Kidney capillary endothelial cell (primary cell): ENCODE measurements around the gene ROR1.

Experiments used
- DNase-seq: peaks from one replicate; pipeline ENCODE4 v3.0.0-alpha.2; 2018; ENCODE audit warnings: low spot score

Gene ROR1

DNA sequence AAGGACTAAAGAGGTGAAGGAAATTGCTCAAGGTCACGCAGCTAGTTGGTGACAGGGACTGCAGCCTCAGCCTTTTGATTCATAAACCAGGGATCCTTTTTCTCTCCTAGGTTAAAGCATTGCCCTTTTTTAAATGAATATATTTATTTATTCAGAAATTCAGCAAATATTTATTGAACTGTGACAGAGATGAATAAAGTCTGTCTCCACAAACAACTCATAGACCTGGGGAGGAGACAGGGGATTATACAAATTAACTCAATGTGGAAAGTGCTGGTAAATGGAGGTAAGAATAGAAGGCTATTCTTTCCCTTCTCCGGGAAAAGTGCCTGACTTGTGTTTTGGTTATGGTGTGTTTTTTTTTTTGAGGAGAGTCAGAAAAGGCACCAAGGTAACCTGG, 110.7 kb downstream of the ROR1 start:
- DNase-seq = no peak

DNA sequence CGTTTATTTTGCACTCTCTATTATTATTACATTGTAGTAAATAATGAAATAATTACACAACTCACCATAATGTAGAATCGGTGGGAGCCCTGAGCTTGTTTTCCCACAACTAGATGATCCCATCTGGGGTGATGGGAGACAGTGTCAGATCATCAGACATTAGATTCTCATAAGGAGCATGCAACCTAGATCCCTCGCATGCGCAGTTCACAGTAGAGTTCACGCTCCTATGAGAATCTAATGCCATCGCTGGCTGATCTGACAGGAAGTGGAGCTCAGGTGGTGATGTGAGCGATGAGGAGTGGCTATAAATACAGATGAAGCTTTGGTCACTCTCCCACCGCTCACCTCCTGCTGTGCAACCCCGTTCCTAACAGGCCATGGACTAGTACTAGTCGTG, 112.1 kb downstream of the ROR1 start:
- DNase-seq = no peak

DNA sequence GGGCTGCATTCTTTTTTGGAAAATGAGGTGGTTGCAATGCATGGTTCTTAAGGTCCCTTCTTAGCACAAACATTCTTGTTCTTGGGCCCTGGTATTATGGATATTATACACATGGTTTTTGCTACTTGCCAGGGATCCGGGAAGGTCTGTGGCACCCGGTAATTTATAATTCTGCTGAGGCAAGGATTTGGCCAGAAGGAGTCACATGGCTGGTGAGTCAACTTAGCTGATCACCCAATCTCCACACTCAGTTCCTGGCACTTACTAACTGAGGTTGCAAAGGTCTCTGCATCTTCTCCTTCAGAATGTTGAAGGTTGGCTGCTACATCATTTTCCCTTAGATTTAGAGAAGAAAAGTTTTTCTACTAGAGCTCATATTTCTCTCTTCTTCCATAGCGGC, 112.5 kb downstream of the ROR1 start:
- DNase-seq = no peak

DNA sequence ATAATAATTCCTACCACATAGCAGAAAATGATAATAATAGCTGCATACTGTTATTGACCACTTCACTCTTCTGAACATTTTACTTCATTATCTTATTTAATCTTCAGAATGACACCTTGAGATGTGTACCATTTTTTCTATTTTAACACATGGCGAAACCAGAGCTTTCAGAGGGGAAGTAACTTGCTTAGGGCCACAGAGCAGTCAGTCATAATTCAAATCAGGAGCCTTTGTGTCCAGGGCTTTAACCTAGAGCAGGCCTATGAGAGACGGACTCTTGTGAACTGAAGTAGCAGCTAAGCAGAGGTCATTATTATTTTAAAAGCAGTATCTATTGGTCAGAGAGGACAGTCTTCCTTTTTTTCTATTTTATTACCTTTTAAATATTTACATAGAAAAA, 114.0 kb downstream of the ROR1 start:
- no peak for DNase-seq

DNA sequence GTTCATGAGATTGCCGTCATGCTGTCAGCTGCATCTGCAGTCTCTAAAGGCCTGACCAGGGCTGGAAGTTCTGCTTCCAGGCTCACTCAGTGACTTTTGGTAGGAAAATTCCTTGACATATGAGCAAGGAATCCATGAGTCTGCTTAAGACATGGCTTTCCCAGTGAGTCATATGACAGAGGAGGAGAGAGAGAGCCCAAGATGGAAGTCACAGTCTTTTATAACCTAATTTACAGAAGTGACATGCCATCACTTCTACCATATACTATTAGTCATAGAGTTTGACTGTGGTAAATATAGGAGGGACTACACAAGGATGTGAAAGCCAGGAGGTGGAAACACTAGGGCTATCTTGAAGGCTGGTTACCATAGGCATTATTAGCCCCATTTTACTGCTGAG, 115.2 kb downstream of the ROR1 start:
- no peak for DNase-seq

DNA sequence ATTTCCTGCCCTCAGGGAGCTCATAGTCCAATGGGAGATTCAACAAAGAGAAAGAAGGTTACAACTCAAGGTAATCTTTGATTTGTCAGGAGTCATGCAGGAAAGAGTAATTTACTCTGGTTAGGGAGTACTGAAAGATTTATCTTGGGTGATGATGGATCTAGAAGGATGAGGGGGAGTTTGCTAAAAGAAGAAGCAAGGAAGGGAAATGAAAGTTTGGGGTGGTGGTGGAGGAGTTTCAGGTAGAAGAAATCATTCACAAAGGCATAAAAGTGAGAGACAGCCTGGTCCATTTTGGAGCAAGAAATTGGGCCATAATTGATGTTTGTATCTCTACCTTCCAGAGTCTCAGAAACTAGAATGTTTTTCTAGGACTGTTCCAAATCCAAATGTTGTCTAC, 116.7 kb downstream of the ROR1 start:
- no peak for DNase-seq

DNA sequence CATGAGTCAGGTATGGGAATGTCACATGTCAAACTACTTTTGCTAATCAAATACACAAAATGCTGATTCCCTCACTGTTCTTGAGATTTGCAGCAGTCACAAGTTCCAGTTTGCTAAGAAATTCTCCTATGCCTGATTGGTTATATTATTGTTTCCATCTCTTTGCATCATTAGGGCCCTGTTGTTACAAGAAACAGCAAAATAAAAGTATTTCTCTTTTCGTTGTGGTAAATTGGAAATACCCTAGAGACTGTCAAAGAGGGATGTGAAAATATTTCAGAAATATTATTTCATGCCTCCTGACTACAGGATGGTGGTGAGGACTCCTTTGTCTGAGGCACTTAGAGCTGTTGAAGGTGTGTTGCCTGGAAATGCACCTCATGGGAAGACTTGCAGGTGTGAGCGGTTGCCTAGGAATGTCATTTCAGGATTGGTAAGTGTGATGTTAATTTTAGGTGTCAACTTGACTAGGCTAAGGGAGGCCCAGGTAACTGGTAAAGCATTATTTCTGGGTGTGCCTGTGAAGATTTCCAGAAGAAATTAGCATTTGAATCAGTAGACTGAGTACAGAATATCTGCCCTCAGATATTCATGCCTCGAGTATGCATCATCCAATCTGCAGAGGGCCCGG, 117.4 kb downstream of the ROR1 start:
- no peak for DNase-seq

DNA sequence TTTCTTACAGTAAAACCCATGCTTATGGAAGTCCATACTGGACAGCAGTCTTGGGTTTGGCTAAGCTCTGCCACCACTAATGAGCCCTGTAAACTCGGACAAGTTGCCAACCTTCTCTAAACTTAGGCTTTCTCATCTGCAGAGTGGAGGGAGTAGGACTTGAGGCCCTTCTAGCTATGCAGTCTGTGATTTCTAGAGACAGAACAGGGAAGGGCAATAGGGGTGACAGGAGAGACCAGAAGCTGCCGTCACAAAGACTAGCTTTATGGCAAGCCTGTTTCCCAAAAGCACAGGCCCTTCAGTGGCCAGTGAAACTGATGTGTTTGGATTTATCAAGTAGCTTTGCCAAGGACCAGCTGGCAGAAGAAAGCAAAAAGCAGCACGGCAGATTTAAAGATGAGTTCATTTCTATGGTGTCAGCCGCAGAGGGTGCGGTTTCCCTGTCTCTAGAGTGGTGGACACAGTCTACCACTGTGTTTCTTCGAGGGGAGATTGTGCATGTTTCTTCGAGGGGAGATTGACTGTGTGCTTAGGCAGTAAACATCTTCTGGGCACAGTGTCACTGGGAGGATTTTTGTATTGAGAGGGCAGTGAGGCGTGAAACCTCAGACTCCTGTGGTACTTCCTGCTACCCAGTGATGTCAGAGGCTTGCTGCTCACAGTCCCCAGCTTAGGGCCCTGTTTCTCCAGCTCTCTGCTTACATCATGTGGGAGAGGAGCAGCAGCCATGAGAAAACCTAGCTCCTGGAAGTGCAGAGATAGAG, 119.0 kb downstream of the ROR1 start:
- no peak for DNase-seq

DNA sequence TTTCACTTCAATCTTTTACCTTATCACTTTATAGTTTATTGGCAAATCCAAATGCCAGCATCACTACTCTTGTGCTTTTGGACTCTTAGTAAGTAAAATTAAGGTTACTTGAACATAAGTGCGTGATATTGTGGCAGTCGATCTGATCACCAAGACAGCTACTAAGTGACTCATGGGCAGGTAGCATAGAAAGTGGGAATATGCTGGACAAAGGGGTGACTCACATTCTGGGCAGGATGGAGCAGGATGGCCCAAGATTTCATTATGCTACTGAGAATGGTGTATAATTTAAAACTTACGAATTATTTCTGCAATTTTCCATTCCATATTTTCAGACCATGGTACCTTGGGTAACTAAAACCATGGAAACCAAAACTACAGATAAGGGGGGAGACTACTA, 120.2 kb downstream of the ROR1 start:
- DNase-seq = no peak

DNA sequence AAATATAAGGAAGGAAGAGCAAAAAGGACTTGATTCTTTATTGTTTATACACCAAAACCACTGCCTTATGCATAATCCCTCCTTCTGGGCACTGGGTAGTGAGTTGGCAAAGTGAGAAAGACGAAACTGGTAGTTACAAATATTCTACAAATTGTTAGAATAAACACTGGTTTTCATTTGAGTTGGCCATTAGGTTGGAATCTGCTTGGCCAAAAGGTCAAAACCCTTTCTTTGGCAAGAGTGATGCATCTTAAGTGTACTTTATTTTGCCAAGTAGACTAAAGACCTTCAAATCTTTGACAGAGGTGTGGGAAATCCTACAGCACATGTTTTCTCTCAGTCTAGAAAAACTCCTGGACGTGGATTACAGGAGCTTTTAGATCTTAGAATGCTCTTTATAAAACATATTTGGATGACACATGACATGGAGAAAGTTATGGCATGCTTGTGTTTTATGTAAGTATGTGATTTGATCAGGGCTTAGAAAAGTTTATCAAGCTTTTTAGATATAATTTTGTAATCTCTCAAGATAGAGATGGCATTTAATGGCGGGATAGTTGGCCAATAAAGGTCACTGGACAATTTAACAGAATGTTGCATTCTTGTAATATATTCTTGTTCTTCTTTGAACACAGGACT, 120.9 kb downstream of the ROR1 start:
- no peak for DNase-seq

DNA sequence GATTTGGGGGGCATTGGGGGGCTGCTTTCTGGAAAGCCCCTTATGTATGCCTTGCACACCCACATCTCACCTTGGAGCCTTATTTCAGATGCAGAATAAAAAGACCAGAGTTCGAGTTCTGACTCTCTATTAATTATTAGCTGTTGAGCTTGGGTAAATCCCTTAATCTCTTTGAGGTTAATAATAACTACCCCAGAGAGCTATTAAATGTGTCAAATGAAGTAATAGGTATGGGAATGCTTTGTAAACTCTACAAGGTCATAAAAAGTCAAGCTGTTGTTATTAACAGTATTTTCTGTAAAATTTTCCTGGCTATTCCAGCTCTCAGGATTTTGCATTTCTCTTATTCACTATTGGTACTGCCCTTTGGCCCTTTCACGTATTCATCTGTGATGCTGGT, 122.9 kb downstream of the ROR1 start:
- no peak for DNase-seq

DNA sequence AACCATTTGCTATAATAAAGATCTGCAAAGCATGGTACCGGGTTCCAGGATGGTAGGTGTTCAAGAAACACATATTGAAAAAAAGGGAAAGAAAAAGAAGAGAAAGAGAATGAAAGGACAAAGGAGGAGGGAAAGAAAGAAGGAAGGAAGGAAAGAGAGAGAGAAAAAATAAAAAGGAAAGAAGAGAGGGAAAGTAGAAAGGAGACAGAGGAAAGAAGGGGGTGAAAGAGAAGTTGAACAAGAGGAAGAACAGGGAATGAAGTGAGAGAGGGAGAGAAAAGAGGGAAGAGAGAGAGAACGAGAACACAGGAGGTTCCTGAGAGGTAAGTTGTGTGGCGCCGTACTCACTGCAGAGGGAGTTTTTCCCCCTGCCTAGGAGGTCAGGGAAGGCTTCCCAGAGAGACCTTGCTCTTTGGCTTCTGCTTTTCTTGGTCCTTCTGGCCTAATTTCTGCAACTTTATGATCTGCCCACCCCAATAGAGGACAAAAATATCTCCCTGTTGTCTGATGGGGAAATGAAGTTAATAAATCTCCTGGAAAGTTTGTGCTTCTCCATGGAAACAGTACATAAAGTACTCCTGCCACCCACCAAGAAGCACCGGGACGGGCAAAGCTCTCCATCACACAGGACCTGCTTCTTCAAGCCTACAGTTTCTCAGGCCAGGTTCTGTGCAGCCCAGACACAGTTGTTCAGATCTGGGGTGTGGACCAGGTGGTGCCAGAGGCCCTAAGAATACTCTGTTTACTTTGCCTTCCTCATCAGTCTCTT, 124.8 kb downstream of the ROR1 start:
- DNase-seq = no peak

DNA sequence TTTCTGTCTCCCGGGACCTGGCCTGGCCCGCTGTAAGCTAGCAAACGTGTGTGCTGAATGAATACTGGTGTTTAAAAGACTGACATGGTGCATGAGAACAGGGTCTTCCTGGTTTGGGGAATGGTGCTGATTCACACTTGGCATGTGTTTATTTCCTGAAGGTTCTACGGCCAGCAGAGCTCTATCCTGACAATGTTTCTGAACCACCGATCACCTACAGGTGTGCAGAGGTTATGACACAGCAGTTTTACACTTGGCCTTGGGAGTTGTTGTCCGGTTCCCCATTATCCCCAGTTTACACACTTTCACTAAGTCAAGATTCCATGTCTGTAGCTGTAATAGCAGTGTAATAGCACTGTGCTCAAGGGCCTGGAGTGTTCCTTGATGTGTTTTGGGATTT, 127.3 kb downstream of the ROR1 start:
- no peak for DNase-seq

DNA sequence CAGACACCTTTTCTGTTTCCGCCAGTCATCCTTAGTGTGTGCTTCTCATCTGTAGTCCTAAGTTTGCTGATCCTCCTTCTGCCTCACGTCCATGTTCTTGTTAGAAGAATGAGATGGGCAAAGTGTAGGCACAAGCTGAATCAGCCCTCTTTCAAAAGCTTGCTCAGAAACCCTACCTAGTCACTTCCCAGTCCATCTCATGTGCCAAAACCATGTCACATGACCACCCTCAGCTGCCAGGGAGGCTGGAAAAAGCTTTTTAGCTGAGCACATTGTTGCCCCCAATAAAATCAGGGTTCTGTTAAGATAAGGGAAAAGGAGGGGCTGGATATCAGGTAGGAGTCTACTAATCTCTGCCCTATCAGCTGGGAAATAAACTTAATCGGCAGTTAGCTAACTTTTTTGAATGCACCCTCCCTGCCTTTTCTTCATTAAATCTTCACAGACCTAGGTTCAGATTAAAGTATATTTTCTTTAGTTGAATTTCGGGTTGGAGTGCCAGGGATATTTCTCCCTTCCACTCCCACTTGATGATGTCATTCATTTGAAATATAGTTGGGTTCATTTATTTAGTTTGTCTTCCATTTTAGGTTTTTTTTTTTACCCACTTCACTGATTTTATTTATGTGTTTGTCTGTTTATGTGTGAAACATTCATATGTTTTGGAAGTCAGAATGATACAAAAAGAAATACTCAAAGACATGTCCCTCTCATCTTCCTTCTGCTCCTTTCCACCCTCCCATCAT, 129.2 kb downstream of the ROR1 start:
- DNase-seq = no peak

DNA sequence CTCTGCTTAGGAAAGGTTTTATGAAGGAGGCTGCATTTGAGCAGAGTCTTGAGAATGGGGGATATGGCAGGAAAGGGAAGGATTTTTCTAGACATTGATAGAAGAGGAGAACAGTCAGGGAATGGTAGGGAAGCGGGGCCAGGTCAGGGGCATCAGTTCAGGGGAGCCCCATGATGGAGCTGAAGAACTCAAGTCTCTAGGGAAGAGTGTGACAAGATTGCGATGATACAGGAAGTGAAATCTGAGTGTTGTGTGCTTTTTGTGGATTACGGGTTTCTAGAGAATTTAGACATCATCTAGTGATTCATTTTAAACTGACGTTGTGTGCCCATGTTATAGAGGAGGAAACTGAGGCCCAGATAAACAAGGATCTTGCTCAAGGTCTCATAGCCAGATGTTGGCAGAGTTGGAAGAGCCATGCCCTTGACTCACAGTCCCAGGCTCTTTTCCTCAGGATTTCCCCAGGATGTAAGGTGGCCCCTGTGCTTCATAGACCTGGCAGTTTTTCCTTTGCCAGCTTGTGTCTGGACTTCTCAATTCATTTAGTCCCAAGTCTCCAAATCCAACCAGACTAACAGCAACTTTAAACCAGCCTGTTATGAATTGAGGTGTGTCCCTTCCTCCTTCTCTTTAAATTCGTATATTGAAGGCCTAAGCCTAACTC, 130.3 kb downstream of the ROR1 start:
- DNase-seq = peak; percentile 68

DNA sequence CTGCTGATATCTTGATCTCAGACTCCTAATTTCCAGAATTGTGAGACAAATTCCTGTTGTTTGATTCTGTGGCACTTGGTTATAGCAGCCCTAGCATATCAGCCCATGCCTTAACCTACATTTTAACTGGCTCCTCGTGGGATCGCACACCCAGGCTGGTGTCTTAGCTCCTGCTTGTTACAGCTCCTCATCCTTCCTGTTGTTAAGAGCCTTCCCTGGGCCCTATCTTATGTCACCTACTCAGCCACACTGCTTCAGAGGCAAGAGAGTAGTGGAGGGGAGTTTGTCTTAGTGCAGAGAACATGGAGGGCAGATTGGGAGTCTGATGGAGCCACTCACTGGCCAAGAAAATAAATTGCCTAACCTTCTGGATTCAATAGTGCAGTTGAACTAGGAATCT, 131.0 kb downstream of the ROR1 start:
- no peak for DNase-seq

DNA sequence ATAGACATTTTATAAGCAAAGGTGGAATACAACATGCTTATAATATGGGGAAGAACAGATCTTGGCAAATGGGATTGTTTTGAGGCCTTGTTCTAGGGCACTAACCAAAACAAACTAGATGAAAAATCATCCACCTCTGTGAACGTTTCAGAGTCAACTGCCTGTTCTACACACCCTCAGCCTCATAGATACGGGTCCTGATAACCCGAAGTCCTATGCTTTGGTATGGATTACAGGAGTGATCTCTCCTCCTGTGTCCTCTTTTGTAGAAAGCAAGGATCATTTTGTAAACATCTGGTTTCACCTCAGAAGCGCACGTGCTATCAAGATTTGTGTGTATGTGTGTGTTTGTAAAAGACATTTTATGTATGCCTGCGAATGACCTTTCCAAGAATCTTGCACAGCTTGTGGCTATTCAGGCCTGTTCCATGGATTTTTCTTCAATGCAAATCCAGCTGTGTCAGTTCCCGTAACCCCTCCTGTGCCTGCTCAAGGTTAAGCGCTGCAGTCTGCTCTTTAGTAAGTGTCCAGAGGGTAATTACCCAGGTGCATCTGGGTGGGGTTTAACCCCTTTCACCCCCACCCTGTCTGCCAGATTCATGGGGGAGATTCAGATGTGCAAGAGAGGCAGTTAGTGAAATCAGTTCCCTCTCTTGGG, 132.4 kb downstream of the ROR1 start:
- DNase-seq = no peak

DNA sequence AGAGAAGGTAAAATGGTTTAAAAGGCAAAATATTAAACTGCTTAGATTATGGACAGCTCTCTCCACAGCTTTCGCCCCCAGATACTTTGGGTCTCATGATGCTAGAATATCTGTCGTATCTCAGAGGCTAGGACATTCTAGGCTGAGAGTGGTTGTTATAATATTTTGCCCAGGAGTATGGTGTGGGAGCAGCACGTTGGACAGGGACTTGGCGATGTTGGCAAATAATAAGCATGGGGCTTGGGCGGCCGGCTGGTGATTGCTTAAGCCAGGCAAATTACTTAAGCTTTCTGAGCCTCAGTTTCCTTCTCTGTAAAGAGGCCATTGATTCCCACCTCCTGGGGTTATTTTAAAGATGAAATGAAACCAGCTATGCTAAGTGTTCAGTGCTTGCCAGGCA, 133.2 kb downstream of the ROR1 start:
- no peak for DNase-seq

DNA sequence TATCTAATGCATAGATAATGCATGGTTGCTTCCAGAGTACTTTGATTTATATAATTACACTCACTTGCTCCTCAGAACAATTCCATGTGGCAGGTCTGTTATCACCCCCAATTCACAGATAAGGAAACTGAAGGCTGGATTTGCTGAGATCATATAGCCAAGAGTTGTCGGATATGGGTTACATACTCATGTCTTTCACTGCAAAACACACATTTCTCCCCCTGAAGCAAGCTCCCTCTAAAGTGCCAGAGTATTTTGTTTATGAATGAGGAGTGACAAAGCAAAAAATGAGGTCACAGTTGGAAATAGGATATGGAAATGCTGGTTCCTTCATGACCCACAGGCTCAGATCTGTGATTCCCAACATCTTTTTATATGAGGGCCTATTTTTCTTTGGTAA, 134.2 kb downstream of the ROR1 start:
- DNase-seq = no peak

DNA sequence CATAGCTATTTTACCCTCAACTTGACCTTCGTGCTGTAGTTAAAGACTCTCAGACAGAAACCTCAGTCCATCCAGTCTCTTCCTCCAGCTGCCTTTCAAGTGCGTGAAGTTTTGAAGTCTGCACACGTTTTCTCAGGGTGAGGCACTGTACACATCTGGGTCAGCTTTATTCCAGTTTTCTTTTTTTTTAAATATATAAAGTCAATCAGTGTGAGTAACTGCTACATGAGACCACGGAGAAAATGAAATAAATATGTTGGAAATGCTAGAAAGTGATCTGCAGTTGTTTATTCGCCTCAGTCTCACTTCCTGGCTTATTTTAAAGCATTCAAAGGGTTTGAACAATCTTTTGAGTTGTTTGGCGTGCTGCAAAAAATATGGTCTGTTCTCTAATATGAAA, 135.7 kb downstream of the ROR1 start:
- no peak for DNase-seq

DNA sequence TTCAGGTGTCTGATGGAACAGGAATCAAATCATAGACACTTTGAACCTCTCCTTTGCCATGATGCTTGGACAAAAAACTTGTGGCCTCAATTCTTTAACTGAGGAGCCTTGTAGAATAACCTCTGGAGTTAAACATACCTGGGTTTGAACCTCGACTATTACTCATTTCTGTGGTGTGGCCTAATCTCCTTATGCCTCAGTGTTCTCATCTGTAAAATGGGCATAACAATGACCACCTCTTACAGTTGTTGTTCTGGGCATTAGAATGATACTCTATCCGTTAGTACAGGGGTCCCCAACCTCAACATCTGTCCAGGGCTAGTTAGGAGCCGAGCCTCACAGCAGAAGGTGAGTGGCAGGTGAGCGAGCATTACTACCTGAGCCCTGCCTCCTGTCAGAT, 137.2 kb downstream of the ROR1 start:
- no peak for DNase-seq
